ENCODE data around the gene LAIR2. TPM values are rescaled to one million over a fixed set of nuclear protein-coding genes. Genes with fewer than 3 reads are reported as not detected.
A peak's percentile ranks its signal among the peaks of the same experiment; 100 is the strongest.
"Not testable (repeated sequence)": the region's sequence is repeated elsewhere in the genome, so short reads cannot be mapped to it uniquely, and the experiment has no call there.

Gene LAIR2
- total RNA-seq, 2 donors from 2014 or later, result 0.83 to 14.2 TPM

DNA sequence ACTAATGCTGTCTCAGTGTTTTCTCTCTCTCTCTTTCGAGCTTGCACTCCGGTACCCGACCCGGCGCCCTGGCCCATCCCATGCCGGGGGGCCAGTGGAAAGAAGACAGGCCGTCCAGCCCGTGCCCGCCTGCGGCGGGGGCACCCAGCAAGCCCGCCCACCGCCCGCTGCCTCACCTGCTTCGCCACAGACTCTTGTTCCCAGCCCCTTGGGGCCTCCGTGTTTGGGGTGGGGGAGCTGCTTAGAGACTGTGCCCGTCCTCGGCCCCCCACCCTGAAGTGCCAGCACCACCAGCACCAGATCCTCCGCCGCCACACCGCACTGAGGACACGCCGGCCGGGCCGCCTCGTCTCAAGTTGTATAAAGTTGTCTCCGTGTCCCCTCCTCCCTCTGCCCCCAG is 41.4 kb upstream of the LAIR2 start:
- Mint-ChIP-seq H3K36me3 (ENCODE audit: insufficient read depth in 2 of 2) (peaks cover 9 to 21% of the 10 kb centered on the region in 2 donors), H3K27ac (peak overlapping the region; percentile 79), H3K4me1 (ENCODE audit: low read depth) (peaks cover 36% of the 10 kb centered on the region), H3K27me3 (ENCODE audit: low read depth) (no peaks in the 10 kb centered on the region), H3K4me3 (peak overlapping the region; percentile 79 to 85), H3K9me3 (no peaks in the 10 kb centered on the region)
- DNase-seq (no peak), ATAC-seq (replicated peaks in 1 of 2) (no peak)

GRCh38 chr19:54461613-54462012 is 41.0 kb upstream of the LAIR2 start:
- H3K36me3 Mint-ChIP-seq (ENCODE audit: insufficient read depth in 2 of 2), result peaks cover 9 to 20% of the 10 kb centered on the region in 2 donors
- H3K9me3 Mint-ChIP-seq, result no peaks in the 10 kb centered on the region
- peaks cover 36% of the 10 kb centered on the region for H3K4me1 Mint-ChIP-seq (ENCODE audit: low read depth)
- peak overlapping the region; percentile 79 to 85 for H3K4me3 Mint-ChIP-seq
- ATAC-seq (replicated peaks in 1 of 2), result no peak
- no peaks in the 10 kb centered on the region for H3K27me3 Mint-ChIP-seq (ENCODE audit: low read depth)
- H3K27ac Mint-ChIP-seq, result peak overlapping the region; percentile 79
- no peak for DNase-seq

GRCh38 chr19:54462047-54462654 is 40.5 kb upstream of the LAIR2 start:
- H3K36me3 Mint-ChIP-seq (ENCODE audit: insufficient read depth in 2 of 2), result peaks cover 9 to 20% of the 10 kb centered on the region in 2 donors
- H3K27ac Mint-ChIP-seq, result peak overlapping the region; percentile 79
- H3K27me3 Mint-ChIP-seq (ENCODE audit: low read depth), result no peaks in the 10 kb centered on the region
- DNase-seq (no peak), ATAC-seq (replicated peaks in 1 of 2) (no peak)
- no peaks in the 10 kb centered on the region for H3K9me3 Mint-ChIP-seq
- peaks cover 36% of the 10 kb centered on the region for H3K4me1 Mint-ChIP-seq (ENCODE audit: low read depth)
- H3K4me3 Mint-ChIP-seq, result peak overlapping the region; percentile 79 to 85

DNA sequence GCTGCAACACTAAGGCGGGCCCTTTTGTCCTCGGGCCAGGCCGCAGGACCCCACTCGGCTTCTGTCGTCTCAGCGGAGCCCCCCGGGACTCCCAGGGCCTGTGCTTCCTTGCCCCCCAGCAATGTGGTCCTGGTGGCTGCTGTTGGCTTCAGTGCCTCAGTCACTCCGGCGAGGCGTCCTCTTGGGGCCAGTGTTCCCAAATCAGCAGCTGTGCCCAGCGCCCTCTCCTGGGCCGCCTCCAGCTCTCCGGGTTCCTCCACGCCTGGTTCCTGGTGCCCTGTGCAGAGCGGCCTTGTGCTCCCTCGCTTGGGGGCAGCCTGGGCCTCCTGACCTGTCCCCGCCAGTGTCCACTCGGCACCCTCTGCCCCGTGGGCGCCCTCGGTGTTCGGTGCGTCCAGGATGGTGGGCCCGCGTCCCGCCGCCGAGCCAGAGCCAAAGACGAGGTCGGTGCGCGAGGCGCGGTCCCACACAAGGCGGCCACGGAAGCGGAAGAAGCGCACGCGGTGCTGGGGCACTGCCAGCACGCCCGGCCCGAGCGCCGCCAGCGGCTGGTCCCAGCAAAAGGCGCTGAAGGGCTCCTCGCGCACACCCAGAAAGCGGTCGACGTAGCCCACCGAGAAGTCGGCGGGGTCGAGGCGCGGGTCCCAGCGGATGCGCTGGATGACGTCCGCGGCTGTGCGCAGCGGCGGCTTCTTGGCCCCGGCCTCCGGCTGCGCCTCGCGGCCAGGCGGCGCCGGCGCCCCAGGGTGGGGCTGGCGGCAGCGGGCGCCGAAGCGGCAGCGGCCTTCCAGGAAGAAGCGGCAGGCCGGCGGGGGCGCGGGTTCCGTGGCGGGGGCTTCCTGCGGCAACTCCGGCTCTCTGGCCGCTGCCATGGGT is 39.7 kb upstream of the LAIR2 start:
- DNase-seq (peak; percentile 61 to 77), ATAC-seq (replicated peaks in 1 of 2) (peak; percentile 10 to 22)
- Mint-ChIP-seq H3K4me1 (ENCODE audit: low read depth) (peaks cover 36% of the 10 kb centered on the region), H3K9me3 (no peaks in the 10 kb centered on the region), H3K36me3 (ENCODE audit: insufficient read depth in 2 of 2) (peaks cover 9 to 20% of the 10 kb centered on the region in 2 donors), H3K4me3 (peak overlapping the region; percentile 83 to 85), H3K27me3 (ENCODE audit: low read depth) (no peaks in the 10 kb centered on the region), H3K27ac (no peak overlapping the region)

DNA sequence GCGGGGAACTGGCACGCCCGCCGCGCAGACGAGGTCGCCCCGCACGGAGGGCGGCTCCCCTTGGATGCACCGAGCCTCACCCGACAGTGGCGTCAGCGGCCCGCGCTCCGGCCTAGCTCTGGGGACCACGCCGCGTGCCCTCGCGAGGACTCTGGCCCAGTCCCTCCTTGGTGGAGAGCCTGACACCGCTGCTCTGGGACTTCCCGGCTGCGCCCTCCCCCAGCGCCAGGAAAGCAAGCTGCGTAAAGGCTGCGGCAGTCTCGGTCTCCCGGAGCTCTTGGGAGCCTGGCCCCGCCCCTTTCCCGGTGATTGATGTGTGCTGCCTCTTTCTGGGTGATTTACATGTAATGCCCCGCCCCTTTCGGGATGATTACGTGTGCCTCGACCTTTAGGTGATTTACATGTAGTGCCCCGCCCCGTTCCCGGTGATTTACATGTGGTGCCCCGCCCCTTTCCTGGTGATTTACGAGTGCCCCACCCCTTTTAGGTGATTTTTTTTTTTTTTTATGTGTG is 39.0 kb upstream of the LAIR2 start, which contains the start of gene LENG9:
LENG9 (minus strand) TSS at position 248 of the 513 bp plus-strand sequence. CDS start 252 bp downstream, outside the sequence.
- ATAC-seq (replicated peaks in 1 of 2) (peak; percentile 67 to 68), DNase-seq (peak; percentile 99)
- Mint-ChIP-seq H3K9me3 (no peaks in the 10 kb centered on the region), H3K27me3 (ENCODE audit: low read depth) (no peaks in the 10 kb centered on the region), H3K4me1 (ENCODE audit: low read depth) (peaks cover 36% of the 10 kb centered on the region), H3K36me3 (ENCODE audit: insufficient read depth in 2 of 2) (peaks cover 7 to 13% of the 10 kb centered on the region in 2 donors), H3K4me3 (peak within 1 kb of the TSS; percentile 83 to 85), H3K27ac (peak within 1 kb of the TSS; percentile 85)

- ATAC-seq (replicated peaks in 1 of 2) (peak; percentile 71 to 73), DNase-seq (peak; percentile 96 to 98)
- Mint-ChIP-seq H3K9me3 (no peaks in the 10 kb centered on the region), H3K4me3 (peak overlapping the region; percentile 83 to 85), H3K4me1 (ENCODE audit: low read depth) (peaks cover 31% of the 10 kb centered on the region), H3K27ac (peak overlapping the region; percentile 85), H3K36me3 (ENCODE audit: insufficient read depth in 2 of 2) (peaks cover 3 to 9% of the 10 kb centered on the region in 2 donors), H3K27me3 (ENCODE audit: low read depth) (peaks cover 4% of the 10 kb centered on the region)
Measured at GRCh38 chr19:54464044-54464629, 38.5 kb upstream of the LAIR2 start.

- DNase-seq (peak; percentile 93 to 94), ATAC-seq (replicated peaks in 1 of 2) (peak; percentile 62 to 64)
- peak overlapping the region; percentile 83 to 85 for H3K4me3 Mint-ChIP-seq
- peaks cover 3 to 9% of the 10 kb centered on the region in 2 donors for H3K36me3 Mint-ChIP-seq (ENCODE audit: insufficient read depth in 2 of 2)
- H3K27me3 Mint-ChIP-seq (ENCODE audit: low read depth), result peaks cover 11% of the 10 kb centered on the region
- no peaks in the 10 kb centered on the region for H3K9me3 Mint-ChIP-seq
- peaks cover 26% of the 10 kb centered on the region for H3K4me1 Mint-ChIP-seq (ENCODE audit: low read depth)
- H3K27ac Mint-ChIP-seq, result peak overlapping the region; percentile 85
Measured at GRCh38 chr19:54464630-54465425, 37.8 kb upstream of the LAIR2 start.

GRCh38 chr19:54465426-54466109 is 37.1 kb upstream of the LAIR2 start:
- Mint-ChIP-seq H3K27me3 (ENCODE audit: low read depth) (peaks cover 18% of the 10 kb centered on the region), H3K36me3 (ENCODE audit: insufficient read depth in 2 of 2) (peaks cover 3 to 9% of the 10 kb centered on the region in 2 donors), H3K4me1 (ENCODE audit: low read depth) (peaks cover 31% of the 10 kb centered on the region), H3K4me3 (peak overlapping the region; percentile 77 to 79), H3K9me3 (no peaks in the 10 kb centered on the region), H3K27ac (peak overlapping the region; percentile 48)
- DNase-seq (no peak), ATAC-seq (replicated peaks in 1 of 2) (no peak)

DNA sequence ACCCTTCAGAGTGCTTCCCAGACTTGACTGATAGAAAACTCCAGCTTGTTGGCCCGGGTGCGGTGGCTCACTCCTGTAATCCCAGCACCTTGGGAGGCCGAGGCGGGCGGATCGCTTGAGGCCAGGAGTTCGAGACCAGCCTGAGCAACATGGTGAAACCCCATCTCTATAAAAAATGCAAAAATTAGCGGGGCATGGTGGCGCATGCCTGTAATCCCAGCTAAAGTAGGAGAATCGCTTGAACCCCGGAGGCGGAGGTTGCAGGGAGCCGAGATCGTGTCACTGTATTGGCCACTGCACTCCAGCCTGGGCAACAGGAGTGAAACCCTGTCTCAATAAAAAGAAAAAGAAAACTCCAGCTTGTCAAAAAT is 36.5 kb upstream of the LAIR2 start:
- peak overlapping the region; percentile 77 to 79 for H3K4me3 Mint-ChIP-seq
- DNase-seq; H3K9me3 Mint-ChIP-seq; ATAC-seq (replicated peaks in 1 of 2); H3K36me3 Mint-ChIP-seq (ENCODE audit: insufficient read depth in 2 of 2): not testable (repeated sequence)
- peaks cover 35% of the 10 kb centered on the region for H3K4me1 Mint-ChIP-seq (ENCODE audit: low read depth)
- peak overlapping the region; percentile 48 for H3K27ac Mint-ChIP-seq
- H3K27me3 Mint-ChIP-seq (ENCODE audit: low read depth), result peaks cover 21% of the 10 kb centered on the region

DNA sequence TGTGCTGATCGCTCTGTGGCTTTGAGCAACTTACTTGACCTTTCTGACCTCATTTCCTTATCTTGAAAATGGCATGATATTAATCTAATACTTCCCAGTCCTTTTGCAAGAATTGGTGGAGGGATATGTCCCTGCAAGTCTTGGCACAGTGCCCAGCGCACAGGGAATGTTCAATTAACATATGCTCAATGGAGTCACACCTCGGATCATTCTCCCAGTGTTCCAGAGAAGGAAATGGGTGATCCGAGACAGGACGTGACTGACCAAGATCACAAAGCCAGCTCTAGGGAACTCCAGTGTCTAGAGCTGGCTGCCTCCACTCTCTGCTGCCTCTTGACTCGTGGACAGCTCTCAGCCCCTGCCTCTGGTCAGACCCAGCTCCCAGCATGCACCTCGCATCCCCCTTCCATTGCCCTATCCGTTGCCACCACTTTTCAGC is 33.1 kb upstream of the LAIR2 start:
- DNase-seq (no peak), ATAC-seq (replicated peaks in 1 of 2) (no peak)
- H3K36me3 Mint-ChIP-seq (ENCODE audit: insufficient read depth in 2 of 2), result peaks cover 0 to 6% of the 10 kb centered on the region in 2 donors
- no peak overlapping the region for H3K4me3 Mint-ChIP-seq
- no peak overlapping the region for H3K27ac Mint-ChIP-seq
- peaks cover 34% of the 10 kb centered on the region for H3K27me3 Mint-ChIP-seq (ENCODE audit: low read depth)
- H3K4me1 Mint-ChIP-seq (ENCODE audit: low read depth), result peaks cover 30% of the 10 kb centered on the region
- no peaks in the 10 kb centered on the region for H3K9me3 Mint-ChIP-seq

- ATAC-seq (replicated peaks in 1 of 2) (peak in 1 of 2 donors; percentile 18), DNase-seq (no peak)
- Mint-ChIP-seq H3K4me1 (ENCODE audit: low read depth) (peaks cover 25% of the 10 kb centered on the region), H3K27ac (no peak overlapping the region), H3K27me3 (ENCODE audit: low read depth) (peaks cover 34% of the 10 kb centered on the region), H3K36me3 (ENCODE audit: insufficient read depth in 2 of 2) (peaks cover 0 to 4% of the 10 kb centered on the region in 2 donors), H3K9me3 (no peaks in the 10 kb centered on the region), H3K4me3 (peak overlapping the region; percentile 23 to 56)
Measured at GRCh38 chr19:54470276-54470887, 32.2 kb upstream of the LAIR2 start.
